IMR-90 (cell line): ENCODE data around the gene VLDLR. TPM values are rescaled to one million over a fixed set of nuclear protein-coding genes. Genes with fewer than 3 reads are reported as not detected.

Experiments used
- ATAC-seq: fragments of 200-7000 bp; cut with Tn5 transposase; 2 replicates; pipeline ENCODE4 v1.9.1; 2020; ENCODE audit warnings: low read depth, mild to moderate bottlenecking, moderate library complexity
- BruUV-seq: library from RNA; stranded (reverse); fragments of 400-500 nt; replicated peaks from 2 replicates; lab custom pipeline; 2021; lab: Mats Ljungman, UMichigan
- CTCF ChIA-PET: fragments of 300-600 bp; formaldehyde crosslinking; extraction: SDS; loops from one replicate; lab custom pipeline; 2021; ENCODE audit warnings: antibody characterized with exemption; lab: Yijun Ruan, JAX
- POLR2A ChIA-PET: fragments of 300-600 bp; sonication (Branson Sonifier 250); formaldehyde crosslinking; loops from one replicate; lab custom pipeline; 2022; ENCODE audit warnings: antibody characterized with exemption; ENCODE audit not compliant: unreplicated experiment; lab: Charles Lee
- DNase-seq: peaks from one replicate; pipeline ENCODE4 v3.0.0; 2013
- H2AFZ ChIP-seq: replicated peaks from 2 replicates; pipeline ENCODE3; 2013; ENCODE audit warnings: low read length, mild to moderate bottlenecking; ENCODE audit not compliant: poor library complexity
- H2AK5ac ChIP-seq: 2 replicates; pipeline ENCODE4 v1.6.1; 2013; ENCODE audit warnings: low read depth, low read length, inconsistent platforms
- H2AK9ac ChIP-seq: replicated peaks from 2 replicates; pipeline ENCODE3; 2013; ENCODE audit warnings: mild to moderate bottlenecking, low read depth, low read length, moderate library complexity; ENCODE audit not compliant: poor library complexity
- H2BK120ac ChIP-seq: 2 replicates; pipeline ENCODE4 v1.6.1; 2013; ENCODE audit warnings: low read depth, low read length, inconsistent platforms
- H2BK15ac ChIP-seq: 3 replicates; pipeline ENCODE4 v1.6.1; 2013; ENCODE audit warnings: low read depth, low read length, inconsistent platforms
- H2BK20ac ChIP-seq: 2 replicates; pipeline ENCODE4 v1.6.1; 2013; ENCODE audit warnings: low read depth, mild to moderate bottlenecking, inconsistent platforms, low read length, moderate library complexity
- H2BK5ac ChIP-seq: 2 replicates; pipeline ENCODE4 v1.6.1; 2013; ENCODE audit warnings: mild to moderate bottlenecking, low read depth, low read length, inconsistent platforms; ENCODE audit not compliant: poor library complexity, severe bottlenecking
- H3K14ac ChIP-seq: replicated peaks from 2 replicates; pipeline ENCODE4 v1.6.1; 2013; ENCODE audit warnings: low read depth, low read length, inconsistent platforms
- H3K18ac ChIP-seq: 2 replicates; pipeline ENCODE4 v1.6.1; 2013; ENCODE audit warnings: low read depth, low read length, control low read depth
- H3K23ac ChIP-seq: 2 replicates; pipeline ENCODE4 v1.6.1; 2013; ENCODE audit warnings: low read depth, low read length, inconsistent platforms
- H3K27ac ChIP-seq: 2 replicates; pipeline ENCODE4 v1.5.1; 2013; ENCODE audit warnings: mild to moderate bottlenecking, control low read depth, low read length; ENCODE audit not compliant: insufficient read depth
- H3K27me3 ChIP-seq: 2 replicates; pipeline ENCODE4 v1.6.1; 2013; ENCODE audit warnings: low read length; ENCODE audit not compliant: control insufficient read depth, insufficient read depth
- H3K36me3 ChIP-seq: 2 replicates; pipeline ENCODE4 v1.6.1; 2013; ENCODE audit warnings: low read length, mixed read lengths; ENCODE audit not compliant: control insufficient read depth, insufficient read depth
- H3K4ac ChIP-seq: 2 replicates; pipeline ENCODE4 v1.6.1; 2013; ENCODE audit warnings: low read depth, low read length, inconsistent platforms
- H3K4me1 ChIP-seq: 2 replicates; pipeline ENCODE4 v1.6.1; 2013; ENCODE audit warnings: low read length, mixed read lengths; ENCODE audit not compliant: control insufficient read depth, insufficient read depth
- H3K4me2 ChIP-seq: 2 replicates; pipeline ENCODE4 v1.6.1; 2013; ENCODE audit warnings: low read depth, mild to moderate bottlenecking, control low read depth, low read length, moderate library complexity
- H3K4me3 ChIP-seq: 2 replicates; pipeline ENCODE4 v1.5.1; 2013; ENCODE audit warnings: low read depth, mild to moderate bottlenecking, control low read depth, low read length, moderate library complexity; ENCODE audit not compliant: insufficient read depth
- H3K56ac ChIP-seq: 2 replicates; pipeline ENCODE4 v1.6.1; 2013; ENCODE audit warnings: low read length, inconsistent platforms; ENCODE audit not compliant: insufficient read depth; ENCODE audit errors: extremely low read depth
- H3K79me1 ChIP-seq, 2 experiments: 2 replicates each; pipeline ENCODE4 v1.6.1; 2013; ENCODE audit warnings: low read length in 2 of 2, inconsistent platforms in 1 of 2, low read depth in 1 of 2
- H3K9ac ChIP-seq: 2 replicates; pipeline ENCODE4 v1.6.1; 2013; ENCODE audit warnings: low read depth, low read length, control low read depth
- H3K9me1 ChIP-seq: 2 replicates; pipeline ENCODE4 v1.6.1; 2013; ENCODE audit warnings: low read length, inconsistent platforms; ENCODE audit not compliant: insufficient read depth
- H3K9me3 ChIP-seq: 2 replicates; pipeline ENCODE4 v1.6.1; 2013; ENCODE audit warnings: low read length; ENCODE audit not compliant: control insufficient read depth, insufficient read depth
- H4K20me1 ChIP-seq: 2 replicates; pipeline ENCODE4 v1.6.1; 2013; ENCODE audit warnings: low read length, inconsistent platforms; ENCODE audit not compliant: insufficient read depth
- H4K5ac ChIP-seq: 2 replicates; pipeline ENCODE4 v1.6.1; 2013; ENCODE audit warnings: mild to moderate bottlenecking, low read depth, low read length, control low read depth
- H4K8ac ChIP-seq, 2 experiments: 2 replicates each; pipeline ENCODE4 v1.6.1; 2013; ENCODE audit warnings: low read depth in 2 of 2, low read length in 2 of 2, control low read depth in 1 of 2, inconsistent platforms in 1 of 2
- H4K91ac ChIP-seq: 2 replicates; pipeline ENCODE4 v1.6.1; 2013; ENCODE audit warnings: low read depth, low read length, inconsistent platforms; ENCODE audit not compliant: insufficient read depth
- BHLHE40 ChIP-seq: fragments of 150-350 bp; IDR thresholded peaks from 2 replicates; pipeline ENCODE4 v1.6.1; 2016; ENCODE audit warnings: mild to moderate bottlenecking, low read depth, low read length
- CHD1 ChIP-seq: IDR thresholded peaks from 2 replicates; pipeline ENCODE4 v1.6.1; 2012; ENCODE audit warnings: low read depth, low read length, improper control_type of control experiment
- CTCF ChIP-seq: conservative IDR thresholded peaks from 2 replicates; pipeline ENCODE4 v1.5.1; 2012; ENCODE audit warnings: mild to moderate bottlenecking, low read depth, low read length, improper control_type of control experiment
- ELK1 ChIP-seq: fragments of 150-350 bp; IDR thresholded peaks from 2 replicates; pipeline ENCODE4 v1.6.1; 2016; ENCODE audit warnings: low read depth, mild to moderate bottlenecking, low read length, moderate library complexity, borderline replicate concordance
- MAZ ChIP-seq: IDR thresholded peaks from 2 replicates; pipeline ENCODE4 v1.6.1; 2012; ENCODE audit warnings: low read depth, mild to moderate bottlenecking, low read length, improper control_type of control experiment, moderate library complexity, borderline replicate concordance
- MXI1 ChIP-seq: IDR thresholded peaks from 2 replicates; pipeline ENCODE4 v1.6.1; 2012; ENCODE audit warnings: low read depth, mild to moderate bottlenecking, low read length, moderate library complexity, borderline replicate concordance
- NFE2L2 ChIP-seq: fragments of 150-350 bp; IDR thresholded peaks from 2 replicates; pipeline ENCODE4 v1.6.1; 2016; ENCODE audit warnings: low read depth, mild to moderate bottlenecking, low read length
- POLR2A ChIP-seq: IDR thresholded peaks from 2 replicates; pipeline ENCODE4 v1.6.1; 2012; ENCODE audit warnings: mild to moderate bottlenecking, low read depth, low read length
- RCOR1 ChIP-seq: IDR thresholded peaks from 2 replicates; pipeline ENCODE4 v1.6.1; 2012; ENCODE audit warnings: mild to moderate bottlenecking, low read length, improper control_type of control experiment; ENCODE audit not compliant: insufficient replicate concordance
- SMC3 ChIP-seq: fragments of 150-350 bp; IDR thresholded peaks from 2 replicates; pipeline ENCODE4 v1.6.1; 2016; ENCODE audit warnings: low read depth, mild to moderate bottlenecking, antibody characterized with exemption, low read length, moderate library complexity
- WGBS, 2 experiments: methylation state at CpG; one replicate each; pipeline versions ENCODE4 v1.1.5 to v1.1.7; 2013; ENCODE audit warnings: missing lambda C conversion rate in 2 of 2; ENCODE audit not compliant: insufficient read length in 1 of 2; ENCODE audit errors: extremely low coverage in 2 of 2; 5-methylcytosine and 5-hydroxymethylcytosine counted together
- dilution Hi-C: fragments of 300-500 bp; cut with HindIII; formaldehyde crosslinking; loops from one replicate; pipeline ENCODE4 v1.14.3; 2018; ENCODE audit warnings: low sequenced_read_pairs; ENCODE audit not compliant: unreplicated experiment
- in situ Hi-C: fragments of 300-500 bp; cut with MboI; formaldehyde crosslinking; loops from 3 replicates; pipeline ENCODE4 v1.14.3; 2019; ENCODE audit warnings: low sequenced_read_pairs, inconsistent platforms, mixed read lengths
- intact Hi-C: fragments of 100-400 bp; cut with micrococcal nuclease; formaldehyde crosslinking; loops from 2 replicates; pipeline ENCODE4 v1.10.0; 2022
- polyA plus RNA-seq, 3 experiments: library from polyadenylated mRNA; depleted of rRNA; stranded (reverse); fragments of >200 nt; gene quantifications; 2 replicates each; pipeline ENCODE4 v1.2.3, GENCODE V29; 2012; ENCODE audit warnings: low replicate concordance in 1 of 3
- total RNA-seq: library from RNA; depleted of rRNA; stranded (reverse); fragments of >200 nt; gene quantifications from 2 replicates; pipeline ENCODE4 v1.2.3, GENCODE V29; 2012

VLDLR gene
- total and polyA plus RNA-seq, 2 of the 4 experiments (the other 2 are of a cell fraction): 9.0 to 10.2 TPM

- Histone ChIP-seq H3K27me3 (no peaks in the 10 kb centered on the region), H2BK15ac (no peak overlapping the region), H3K56ac (no peak overlapping the region), H3K27ac (no peak overlapping the region), H3K9me1 (peaks cover 2% of the 10 kb centered on the region; the same call in 1 of the 2 replicates), H3K4ac (no peak overlapping the region), H3K18ac (no peak overlapping the region), H4K5ac (no peak overlapping the region), H2AK5ac (peak overlapping the region; percentile 46; the same call in 1 of the 2 replicates), H2BK20ac (no peak overlapping the region), H4K20me1 (peaks cover 5% of the 10 kb centered on the region; the same call in 1 of the 2 replicates), H3K4me3 (no peak overlapping the region), H3K4me1 (0 out of 2 replicates have a peak, but pooled peaks cover 1% of the 10 kb centered on the region), H2BK120ac (no peak overlapping the region), H4K91ac (no peak overlapping the region), H4K8ac (no peak overlapping the region), H3K14ac (no peak overlapping the region), H3K23ac (0 out of 2 replicates have a peak overlapping the region, but pooled peaks have one; percentile 14), H3K36me3 (no peaks in the 10 kb centered on the region), H2BK5ac (no peak overlapping the region), H3K9ac (no peak overlapping the region), H3K9me3 (no peaks in the 10 kb centered on the region), H3K79me1 (peaks cover 12 to 13% of the 10 kb centered on the region in 2 experiments; a peak in 3 of 4 replicates), H2AFZ (no peak overlapping the region), H3K4me2 (no peak overlapping the region), H2AK9ac (no peak overlapping the region)
- DNase-seq (no peak), ATAC-seq (no peak)
- POLR2A ChIA-PET: no interaction called here
- in situ Hi-C loops: no loop called here
- BruUV-seq: no TSS peak
- TF ChIP-seq SMC3: no peak
- no peak for TF ChIP-seq MXI1
- no peak for TF ChIP-seq MAZ
- no peak for TF ChIP-seq POLR2A
- no peak for TF ChIP-seq CTCF
- TF ChIP-seq NFE2L2: no peak
- TF ChIP-seq ELK1: no peak
- TF ChIP-seq CHD1: no peak
- TF ChIP-seq RCOR1: no peak
- TF ChIP-seq BHLHE40: no peak
- dilution Hi-C loops: no loop called here
- CTCF ChIA-PET: no interaction called here
- no CpG with 5 or more reads among the region's 1 CpG for WGBS, 2 experiments
- intact Hi-C loops: no loop called here
Observed at GRCh38 chr9:2618289-2618688, 3.3 kb upstream of the VLDLR start.
